Bronchial epithelial cell (primary cell): ENCODE measurements around the gene ZCCHC9. TPM values are rescaled to one million over a fixed set of nuclear protein-coding genes. Genes with fewer than 3 reads are reported as not detected.
A peak's percentile ranks its signal among the peaks of the same experiment; 100 is the strongest.

Experiments
- DNase-seq: peaks from one replicate; pipeline ENCODE4 v3.0.0-alpha.2; 2010; ENCODE audit warnings: low read depth
- FAIRE-seq: peaks from 2 replicates; lab custom pipeline; 2011; peaks lifted over from hg19 to GRCh38; lab: Jason Lieb, UNC
- H3K27me3 ChIP-seq: 2 replicates; pipeline ENCODE4 v1.5.1; 2011; ENCODE audit warnings: low read length; ENCODE audit not compliant: control insufficient read depth, insufficient read depth
- H3K36me3 ChIP-seq: 2 replicates; pipeline ENCODE4 v1.5.1; 2011; ENCODE audit warnings: low read length; ENCODE audit not compliant: control insufficient read depth, insufficient read depth
- H3K4me3 ChIP-seq: 2 replicates; pipeline ENCODE4 v1.5.1; 2011; ENCODE audit warnings: mild to moderate bottlenecking, low read depth, low read length, control low read depth
- CTCF ChIP-seq: IDR thresholded peaks from 2 replicates; pipeline ENCODE4 v1.5.1; 2011; ENCODE audit warnings: mild to moderate bottlenecking, moderate library complexity, low read length, control low read depth, inconsistent platforms; ENCODE audit not compliant: insufficient read depth, severe bottlenecking
- total RNA-seq: library from RNA; depleted of rRNA; stranded (reverse); fragments of >200 nt; gene quantifications from 2 replicates; pipeline ENCODE4 v1.2.1, GENCODE V29; 2014

Gene ZCCHC9
- total RNA-seq, 1 donor from 2014 or later: 36.9 TPM

GRCh38 chr5:81316571-81316970 lies 15.2 kb downstream of the ZCCHC9 start:
- no peak for TF ChIP-seq CTCF
- Histone ChIP-seq H3K36me3 (peaks cover 4% of the 10 kb centered on the region), H3K4me3 (no peak overlapping the region), H3K27me3 (no peaks in the 10 kb centered on the region)
- FAIRE-seq: no peak
- no peak for DNase-seq

GRCh38 chr5:81317536-81317935 lies 16.1 kb downstream of the ZCCHC9 start:
- FAIRE-seq: no peak
- no peak for TF ChIP-seq CTCF
- no peak overlapping the region for H3K4me3 ChIP-seq
- H3K27me3 ChIP-seq: no peaks in the 10 kb centered on the region
- no peak for DNase-seq
- no peaks in the 10 kb centered on the region for H3K36me3 ChIP-seq

GRCh38 chr5:81326554-81326953 lies 25.2 kb downstream of the ZCCHC9 start:
- no peak overlapping the region for H3K4me3 ChIP-seq
- DNase-seq (no peak), FAIRE-seq (no peak)
- no peaks in the 10 kb centered on the region for H3K27me3 ChIP-seq
- no peaks in the 10 kb centered on the region for H3K36me3 ChIP-seq
- no peak for TF ChIP-seq CTCF

GRCh38 chr5:81334304-81335061 lies 33.1 kb downstream of the ZCCHC9 start:
- no peak for TF ChIP-seq CTCF
- DNase-seq: no peak
- Histone ChIP-seq H3K27me3 (no peaks in the 10 kb centered on the region), H3K4me3 (no peak overlapping the region), H3K36me3 (no peaks in the 10 kb centered on the region)
- peak; percentile 40 for FAIRE-seq

GRCh38 chr5:81335946-81336345 lies 34.6 kb downstream of the ZCCHC9 start:
- no peak for TF ChIP-seq CTCF
- DNase-seq (no peak), FAIRE-seq (no peak)
- H3K36me3 ChIP-seq: no peaks in the 10 kb centered on the region
- H3K27me3 ChIP-seq: no peaks in the 10 kb centered on the region
- no peak overlapping the region for H3K4me3 ChIP-seq

- Histone ChIP-seq H3K36me3 (no peaks in the 10 kb centered on the region), H3K27me3 (no peaks in the 10 kb centered on the region), H3K4me3 (no peak overlapping the region)
- no peak for FAIRE-seq
- no peak for DNase-seq
- no peak for TF ChIP-seq CTCF
Measured at GRCh38 chr5:81336556-81336955, 35.2 kb downstream of the ZCCHC9 start.
